IMR-90 (cell line): ENCODE results near the gene PCDHA1. TPM values are rescaled to one million over a fixed set of nuclear protein-coding genes. Genes with fewer than 3 reads are reported as not detected.

Experiments used
- ATAC-seq: fragments of 200-7000 bp; cut with Tn5 transposase; 2 replicates; pipeline ENCODE4 v1.9.1; 2020; ENCODE audit warnings: low read depth, mild to moderate bottlenecking, moderate library complexity
- BruUV-seq: library from RNA; stranded (reverse); fragments of 400-500 nt; replicated peaks from 2 replicates; lab custom pipeline; 2021; lab: Mats Ljungman, UMichigan
- CTCF ChIA-PET: fragments of 300-600 bp; formaldehyde crosslinking; extraction: SDS; loops from one replicate; lab custom pipeline; 2021; ENCODE audit warnings: antibody characterized with exemption; lab: Yijun Ruan, JAX
- POLR2A ChIA-PET: fragments of 300-600 bp; sonication (Branson Sonifier 250); formaldehyde crosslinking; loops from one replicate; lab custom pipeline; 2022; ENCODE audit warnings: antibody characterized with exemption; ENCODE audit not compliant: unreplicated experiment; lab: Charles Lee
- DNase-seq: peaks from one replicate; pipeline ENCODE4 v3.0.0; 2013
- H2AFZ ChIP-seq: replicated peaks from 2 replicates; pipeline ENCODE3; 2013; ENCODE audit warnings: low read length, mild to moderate bottlenecking; ENCODE audit not compliant: poor library complexity
- H2AK5ac ChIP-seq: 2 replicates; pipeline ENCODE4 v1.6.1; 2013; ENCODE audit warnings: low read depth, low read length, inconsistent platforms
- H2AK9ac ChIP-seq: replicated peaks from 2 replicates; pipeline ENCODE3; 2013; ENCODE audit warnings: mild to moderate bottlenecking, low read depth, low read length, moderate library complexity; ENCODE audit not compliant: poor library complexity
- H2BK120ac ChIP-seq: 2 replicates; pipeline ENCODE4 v1.6.1; 2013; ENCODE audit warnings: low read depth, low read length, inconsistent platforms
- H2BK15ac ChIP-seq: 3 replicates; pipeline ENCODE4 v1.6.1; 2013; ENCODE audit warnings: low read depth, low read length, inconsistent platforms
- H2BK20ac ChIP-seq: 2 replicates; pipeline ENCODE4 v1.6.1; 2013; ENCODE audit warnings: low read depth, mild to moderate bottlenecking, inconsistent platforms, low read length, moderate library complexity
- H2BK5ac ChIP-seq: 2 replicates; pipeline ENCODE4 v1.6.1; 2013; ENCODE audit warnings: mild to moderate bottlenecking, low read depth, low read length, inconsistent platforms; ENCODE audit not compliant: poor library complexity, severe bottlenecking
- H3K14ac ChIP-seq: replicated peaks from 2 replicates; pipeline ENCODE4 v1.6.1; 2013; ENCODE audit warnings: low read depth, low read length, inconsistent platforms
- H3K18ac ChIP-seq: 2 replicates; pipeline ENCODE4 v1.6.1; 2013; ENCODE audit warnings: low read depth, low read length, control low read depth
- H3K23ac ChIP-seq: 2 replicates; pipeline ENCODE4 v1.6.1; 2013; ENCODE audit warnings: low read depth, low read length, inconsistent platforms
- H3K27ac ChIP-seq: 2 replicates; pipeline ENCODE4 v1.5.1; 2013; ENCODE audit warnings: mild to moderate bottlenecking, control low read depth, low read length; ENCODE audit not compliant: insufficient read depth
- H3K27me3 ChIP-seq: 2 replicates; pipeline ENCODE4 v1.6.1; 2013; ENCODE audit warnings: low read length; ENCODE audit not compliant: control insufficient read depth, insufficient read depth
- H3K36me3 ChIP-seq: 2 replicates; pipeline ENCODE4 v1.6.1; 2013; ENCODE audit warnings: low read length, mixed read lengths; ENCODE audit not compliant: control insufficient read depth, insufficient read depth
- H3K4ac ChIP-seq: 2 replicates; pipeline ENCODE4 v1.6.1; 2013; ENCODE audit warnings: low read depth, low read length, inconsistent platforms
- H3K4me1 ChIP-seq: 2 replicates; pipeline ENCODE4 v1.6.1; 2013; ENCODE audit warnings: low read length, mixed read lengths; ENCODE audit not compliant: control insufficient read depth, insufficient read depth
- H3K4me2 ChIP-seq: 2 replicates; pipeline ENCODE4 v1.6.1; 2013; ENCODE audit warnings: low read depth, mild to moderate bottlenecking, control low read depth, low read length, moderate library complexity
- H3K4me3 ChIP-seq: 2 replicates; pipeline ENCODE4 v1.5.1; 2013; ENCODE audit warnings: low read depth, mild to moderate bottlenecking, control low read depth, low read length, moderate library complexity; ENCODE audit not compliant: insufficient read depth
- H3K56ac ChIP-seq: 2 replicates; pipeline ENCODE4 v1.6.1; 2013; ENCODE audit warnings: low read length, inconsistent platforms; ENCODE audit not compliant: insufficient read depth; ENCODE audit errors: extremely low read depth
- H3K79me1 ChIP-seq, 2 experiments: 2 replicates each; pipeline ENCODE4 v1.6.1; 2013; ENCODE audit warnings: low read length in 2 of 2, inconsistent platforms in 1 of 2, low read depth in 1 of 2
- H3K9ac ChIP-seq: 2 replicates; pipeline ENCODE4 v1.6.1; 2013; ENCODE audit warnings: low read depth, low read length, control low read depth
- H3K9me1 ChIP-seq: 2 replicates; pipeline ENCODE4 v1.6.1; 2013; ENCODE audit warnings: low read length, inconsistent platforms; ENCODE audit not compliant: insufficient read depth
- H3K9me3 ChIP-seq: 2 replicates; pipeline ENCODE4 v1.6.1; 2013; ENCODE audit warnings: low read length; ENCODE audit not compliant: control insufficient read depth, insufficient read depth
- H4K20me1 ChIP-seq: 2 replicates; pipeline ENCODE4 v1.6.1; 2013; ENCODE audit warnings: low read length, inconsistent platforms; ENCODE audit not compliant: insufficient read depth
- H4K5ac ChIP-seq: 2 replicates; pipeline ENCODE4 v1.6.1; 2013; ENCODE audit warnings: mild to moderate bottlenecking, low read depth, low read length, control low read depth
- H4K8ac ChIP-seq, 2 experiments: 2 replicates each; pipeline ENCODE4 v1.6.1; 2013; ENCODE audit warnings: low read depth in 2 of 2, low read length in 2 of 2, control low read depth in 1 of 2, inconsistent platforms in 1 of 2
- H4K91ac ChIP-seq: 2 replicates; pipeline ENCODE4 v1.6.1; 2013; ENCODE audit warnings: low read depth, low read length, inconsistent platforms; ENCODE audit not compliant: insufficient read depth
- BHLHE40 ChIP-seq: fragments of 150-350 bp; IDR thresholded peaks from 2 replicates; pipeline ENCODE4 v1.6.1; 2016; ENCODE audit warnings: mild to moderate bottlenecking, low read depth, low read length
- CEBPB ChIP-seq: IDR thresholded peaks from 2 replicates; pipeline ENCODE4 v1.6.1; 2012; ENCODE audit warnings: low read depth, low read length, improper control_type of control experiment
- ELK1 ChIP-seq: fragments of 150-350 bp; IDR thresholded peaks from 2 replicates; pipeline ENCODE4 v1.6.1; 2016; ENCODE audit warnings: low read depth, mild to moderate bottlenecking, low read length, moderate library complexity, borderline replicate concordance
- FOS ChIP-seq: fragments of 150-350 bp; IDR thresholded peaks from 2 replicates; pipeline ENCODE4 v1.6.1; 2016; ENCODE audit warnings: low read depth, low read length
- MAFK ChIP-seq: IDR thresholded peaks from 2 replicates; pipeline ENCODE4 v1.6.1; 2012; ENCODE audit warnings: low read depth, low read length, improper control_type of control experiment
- MAZ ChIP-seq: IDR thresholded peaks from 2 replicates; pipeline ENCODE4 v1.6.1; 2012; ENCODE audit warnings: low read depth, mild to moderate bottlenecking, low read length, improper control_type of control experiment, moderate library complexity, borderline replicate concordance
- MXI1 ChIP-seq: IDR thresholded peaks from 2 replicates; pipeline ENCODE4 v1.6.1; 2012; ENCODE audit warnings: low read depth, mild to moderate bottlenecking, low read length, moderate library complexity, borderline replicate concordance
- NFE2L2 ChIP-seq: fragments of 150-350 bp; IDR thresholded peaks from 2 replicates; pipeline ENCODE4 v1.6.1; 2016; ENCODE audit warnings: low read depth, mild to moderate bottlenecking, low read length
- POLR2A ChIP-seq: IDR thresholded peaks from 2 replicates; pipeline ENCODE4 v1.6.1; 2012; ENCODE audit warnings: mild to moderate bottlenecking, low read depth, low read length
- RAD21 ChIP-seq: IDR thresholded peaks from 2 replicates; pipeline ENCODE4 v1.6.1; 2012; ENCODE audit warnings: low read length, improper control_type of control experiment
- RCOR1 ChIP-seq: IDR thresholded peaks from 2 replicates; pipeline ENCODE4 v1.6.1; 2012; ENCODE audit warnings: mild to moderate bottlenecking, low read length, improper control_type of control experiment; ENCODE audit not compliant: insufficient replicate concordance
- RFX5 ChIP-seq: IDR thresholded peaks from 2 replicates; pipeline ENCODE4 v1.8.0; 2012; ENCODE audit warnings: low read depth, mild to moderate bottlenecking, low read length, moderate library complexity
- SMC3 ChIP-seq: fragments of 150-350 bp; IDR thresholded peaks from 2 replicates; pipeline ENCODE4 v1.6.1; 2016; ENCODE audit warnings: low read depth, mild to moderate bottlenecking, antibody characterized with exemption, low read length, moderate library complexity
- WGBS, 2 experiments: methylation state at CpG; one replicate each; pipeline versions ENCODE4 v1.1.5 to v1.1.7; 2013; ENCODE audit warnings: missing lambda C conversion rate in 2 of 2; ENCODE audit not compliant: insufficient read length in 1 of 2; ENCODE audit errors: extremely low coverage in 2 of 2; 5-methylcytosine and 5-hydroxymethylcytosine counted together
- dilution Hi-C: fragments of 300-500 bp; cut with HindIII; formaldehyde crosslinking; loops from one replicate; pipeline ENCODE4 v1.14.3; 2018; ENCODE audit warnings: low sequenced_read_pairs; ENCODE audit not compliant: unreplicated experiment
- in situ Hi-C: fragments of 300-500 bp; cut with MboI; formaldehyde crosslinking; loops from 3 replicates; pipeline ENCODE4 v1.14.3; 2019; ENCODE audit warnings: low sequenced_read_pairs, inconsistent platforms, mixed read lengths
- intact Hi-C: fragments of 100-400 bp; cut with micrococcal nuclease; formaldehyde crosslinking; loops from 2 replicates; pipeline ENCODE4 v1.10.0; 2022
- polyA plus RNA-seq, 3 experiments: library from polyadenylated mRNA; depleted of rRNA; stranded (reverse); fragments of >200 nt; gene quantifications; 2 replicates each; pipeline ENCODE4 v1.2.3, GENCODE V29; 2012; ENCODE audit warnings: low replicate concordance in 1 of 3
- total RNA-seq: library from RNA; depleted of rRNA; stranded (reverse); fragments of >200 nt; gene quantifications from 2 replicates; pipeline ENCODE4 v1.2.3, GENCODE V29; 2012
- TF ChIP-seq, protein P1 (sequence below): fragments of 150-350 bp; IDR thresholded peaks from 2 replicates; pipeline ENCODE4 v1.6.1; 2017; ENCODE audit warnings: mild to moderate bottlenecking, antibody characterized with exemption, low read length, low read depth
- TF ChIP-seq, protein P2 (sequence below): conservative IDR thresholded peaks from 2 replicates; pipeline ENCODE4 v1.5.1; 2012; ENCODE audit warnings: mild to moderate bottlenecking, low read depth, low read length, improper control_type of control experiment

The PCDHA1 gene
- total and polyA plus RNA-seq, 2 of the 4 experiments (the other 2 are of a cell fraction), result under 0.01 to 0.05 TPM

GRCh38 chr5:140877262-140877581, 91.3 kb downstream of the PCDHA1 start:
- H3K27ac ChIP-seq, result no peak overlapping the region
- no peak for DNase-seq
- H3K9me3 ChIP-seq, result peaks cover 18% of the 10 kb centered on the region
- intact Hi-C loops, result no loop called here
- ChIA-PET CTCF (no interaction called here), POLR2A (no interaction called here)
- no peak overlapping the region for H4K8ac ChIP-seq
- H3K56ac ChIP-seq, result no peak overlapping the region
- H4K91ac ChIP-seq, result no peak overlapping the region
- no peak overlapping the region for H3K9ac ChIP-seq
- H2BK120ac ChIP-seq, result no peak overlapping the region
- H3K27me3 ChIP-seq, result no peaks in the 10 kb centered on the region
- no peak overlapping the region for H2AK9ac ChIP-seq
- H4K20me1 ChIP-seq, result no peaks in the 10 kb centered on the region
- no peak overlapping the region for H3K23ac ChIP-seq
- in situ Hi-C loops, result no loop called here
- ATAC-seq, result no peak
- no peak overlapping the region for H2BK5ac ChIP-seq
- no peak overlapping the region for H2AFZ ChIP-seq
- H3K4me2 ChIP-seq, result no peak overlapping the region
- BruUV-seq, result no TSS peak
- no peaks in the 10 kb centered on the region for H3K36me3 ChIP-seq
- TF ChIP-seq, protein P1, sequence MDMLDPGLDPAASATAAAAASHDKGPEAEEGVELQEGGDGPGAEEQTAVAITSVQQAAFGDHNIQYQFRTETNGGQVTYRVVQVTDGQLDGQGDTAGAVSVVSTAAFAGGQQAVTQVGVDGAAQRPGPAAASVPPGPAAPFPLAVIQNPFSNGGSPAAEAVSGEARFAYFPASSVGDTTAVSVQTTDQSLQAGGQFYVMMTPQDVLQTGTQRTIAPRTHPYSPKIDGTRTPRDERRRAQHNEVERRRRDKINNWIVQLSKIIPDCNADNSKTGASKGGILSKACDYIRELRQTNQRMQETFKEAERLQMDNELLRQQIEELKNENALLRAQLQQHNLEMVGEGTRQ, result no peak
- TF ChIP-seq NFE2L2 (no peak), MAFK (no peak), FOS (no peak), ELK1 (no peak), RAD21 (no peak), POLR2A (no peak), RCOR1 (no peak), MAZ (no peak), RFX5 (no peak), MXI1 (no peak), SMC3 (no peak), BHLHE40 (no peak), CEBPB (no peak)
- TF ChIP-seq, protein P2, sequence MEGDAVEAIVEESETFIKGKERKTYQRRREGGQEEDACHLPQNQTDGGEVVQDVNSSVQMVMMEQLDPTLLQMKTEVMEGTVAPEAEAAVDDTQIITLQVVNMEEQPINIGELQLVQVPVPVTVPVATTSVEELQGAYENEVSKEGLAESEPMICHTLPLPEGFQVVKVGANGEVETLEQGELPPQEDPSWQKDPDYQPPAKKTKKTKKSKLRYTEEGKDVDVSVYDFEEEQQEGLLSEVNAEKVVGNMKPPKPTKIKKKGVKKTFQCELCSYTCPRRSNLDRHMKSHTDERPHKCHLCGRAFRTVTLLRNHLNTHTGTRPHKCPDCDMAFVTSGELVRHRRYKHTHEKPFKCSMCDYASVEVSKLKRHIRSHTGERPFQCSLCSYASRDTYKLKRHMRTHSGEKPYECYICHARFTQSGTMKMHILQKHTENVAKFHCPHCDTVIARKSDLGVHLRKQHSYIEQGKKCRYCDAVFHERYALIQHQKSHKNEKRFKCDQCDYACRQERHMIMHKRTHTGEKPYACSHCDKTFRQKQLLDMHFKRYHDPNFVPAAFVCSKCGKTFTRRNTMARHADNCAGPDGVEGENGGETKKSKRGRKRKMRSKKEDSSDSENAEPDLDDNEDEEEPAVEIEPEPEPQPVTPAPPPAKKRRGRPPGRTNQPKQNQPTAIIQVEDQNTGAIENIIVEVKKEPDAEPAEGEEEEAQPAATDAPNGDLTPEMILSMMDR, result no peak
- H4K5ac ChIP-seq, result no peak overlapping the region
- no peaks in the 10 kb centered on the region for H3K79me1 ChIP-seq
- no peak overlapping the region for H3K4me3 ChIP-seq
- 50% methylated on average over 14 of the region's 37 CpGs; no CpG with 5 or more reads in 1 of the 2 experiments for WGBS, 2 experiments
- no peaks in the 10 kb centered on the region for H3K9me1 ChIP-seq
- no peak overlapping the region for H2BK20ac ChIP-seq
- H2AK5ac ChIP-seq, result no peak overlapping the region
- H3K14ac ChIP-seq, result no peak overlapping the region
- no peak overlapping the region for H3K4ac ChIP-seq
- no peaks in the 10 kb centered on the region for H3K4me1 ChIP-seq
- no peak overlapping the region for H2BK15ac ChIP-seq
- no peak overlapping the region for H3K18ac ChIP-seq
- dilution Hi-C loops, result no loop called here
